ENCODE measurements around the gene NT5DC1.

DNA sequence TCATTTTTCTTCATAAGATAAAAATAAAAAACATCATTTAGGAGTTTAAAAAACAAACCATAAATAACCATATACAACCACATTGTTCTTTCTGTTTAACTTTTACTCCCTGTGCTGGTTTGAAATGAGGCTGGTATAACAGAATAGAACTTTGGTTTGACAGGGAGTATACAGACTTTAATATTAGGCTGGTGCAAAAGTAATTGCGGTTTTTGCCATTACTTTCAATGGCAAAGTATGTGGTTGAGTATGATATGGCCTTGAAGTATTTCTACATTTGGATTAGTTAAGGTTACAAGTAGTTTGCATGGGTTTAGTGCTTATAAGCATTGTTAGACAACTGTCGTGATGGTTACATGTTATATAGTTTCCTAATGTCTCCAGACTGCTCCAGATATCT, 54.2 kb downstream of the NT5DC1 start:
- TF ChIP-seq, protein P1, sequence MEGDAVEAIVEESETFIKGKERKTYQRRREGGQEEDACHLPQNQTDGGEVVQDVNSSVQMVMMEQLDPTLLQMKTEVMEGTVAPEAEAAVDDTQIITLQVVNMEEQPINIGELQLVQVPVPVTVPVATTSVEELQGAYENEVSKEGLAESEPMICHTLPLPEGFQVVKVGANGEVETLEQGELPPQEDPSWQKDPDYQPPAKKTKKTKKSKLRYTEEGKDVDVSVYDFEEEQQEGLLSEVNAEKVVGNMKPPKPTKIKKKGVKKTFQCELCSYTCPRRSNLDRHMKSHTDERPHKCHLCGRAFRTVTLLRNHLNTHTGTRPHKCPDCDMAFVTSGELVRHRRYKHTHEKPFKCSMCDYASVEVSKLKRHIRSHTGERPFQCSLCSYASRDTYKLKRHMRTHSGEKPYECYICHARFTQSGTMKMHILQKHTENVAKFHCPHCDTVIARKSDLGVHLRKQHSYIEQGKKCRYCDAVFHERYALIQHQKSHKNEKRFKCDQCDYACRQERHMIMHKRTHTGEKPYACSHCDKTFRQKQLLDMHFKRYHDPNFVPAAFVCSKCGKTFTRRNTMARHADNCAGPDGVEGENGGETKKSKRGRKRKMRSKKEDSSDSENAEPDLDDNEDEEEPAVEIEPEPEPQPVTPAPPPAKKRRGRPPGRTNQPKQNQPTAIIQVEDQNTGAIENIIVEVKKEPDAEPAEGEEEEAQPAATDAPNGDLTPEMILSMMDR (conservative IDR thresholded peaks at IDR 0.05; ENCODE audit: low read depth in 2 of 2) = no peak
- TF ChIP-seq, protein P2, sequence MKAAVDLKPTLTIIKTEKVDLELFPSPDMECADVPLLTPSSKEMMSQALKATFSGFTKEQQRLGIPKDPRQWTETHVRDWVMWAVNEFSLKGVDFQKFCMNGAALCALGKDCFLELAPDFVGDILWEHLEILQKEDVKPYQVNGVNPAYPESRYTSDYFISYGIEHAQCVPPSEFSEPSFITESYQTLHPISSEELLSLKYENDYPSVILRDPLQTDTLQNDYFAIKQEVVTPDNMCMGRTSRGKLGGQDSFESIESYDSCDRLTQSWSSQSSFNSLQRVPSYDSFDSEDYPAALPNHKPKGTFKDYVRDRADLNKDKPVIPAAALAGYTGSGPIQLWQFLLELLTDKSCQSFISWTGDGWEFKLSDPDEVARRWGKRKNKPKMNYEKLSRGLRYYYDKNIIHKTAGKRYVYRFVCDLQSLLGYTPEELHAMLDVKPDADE (IDR thresholded peaks at IDR 0.05) = no peak
- TF ChIP-seq, protein P3, sequence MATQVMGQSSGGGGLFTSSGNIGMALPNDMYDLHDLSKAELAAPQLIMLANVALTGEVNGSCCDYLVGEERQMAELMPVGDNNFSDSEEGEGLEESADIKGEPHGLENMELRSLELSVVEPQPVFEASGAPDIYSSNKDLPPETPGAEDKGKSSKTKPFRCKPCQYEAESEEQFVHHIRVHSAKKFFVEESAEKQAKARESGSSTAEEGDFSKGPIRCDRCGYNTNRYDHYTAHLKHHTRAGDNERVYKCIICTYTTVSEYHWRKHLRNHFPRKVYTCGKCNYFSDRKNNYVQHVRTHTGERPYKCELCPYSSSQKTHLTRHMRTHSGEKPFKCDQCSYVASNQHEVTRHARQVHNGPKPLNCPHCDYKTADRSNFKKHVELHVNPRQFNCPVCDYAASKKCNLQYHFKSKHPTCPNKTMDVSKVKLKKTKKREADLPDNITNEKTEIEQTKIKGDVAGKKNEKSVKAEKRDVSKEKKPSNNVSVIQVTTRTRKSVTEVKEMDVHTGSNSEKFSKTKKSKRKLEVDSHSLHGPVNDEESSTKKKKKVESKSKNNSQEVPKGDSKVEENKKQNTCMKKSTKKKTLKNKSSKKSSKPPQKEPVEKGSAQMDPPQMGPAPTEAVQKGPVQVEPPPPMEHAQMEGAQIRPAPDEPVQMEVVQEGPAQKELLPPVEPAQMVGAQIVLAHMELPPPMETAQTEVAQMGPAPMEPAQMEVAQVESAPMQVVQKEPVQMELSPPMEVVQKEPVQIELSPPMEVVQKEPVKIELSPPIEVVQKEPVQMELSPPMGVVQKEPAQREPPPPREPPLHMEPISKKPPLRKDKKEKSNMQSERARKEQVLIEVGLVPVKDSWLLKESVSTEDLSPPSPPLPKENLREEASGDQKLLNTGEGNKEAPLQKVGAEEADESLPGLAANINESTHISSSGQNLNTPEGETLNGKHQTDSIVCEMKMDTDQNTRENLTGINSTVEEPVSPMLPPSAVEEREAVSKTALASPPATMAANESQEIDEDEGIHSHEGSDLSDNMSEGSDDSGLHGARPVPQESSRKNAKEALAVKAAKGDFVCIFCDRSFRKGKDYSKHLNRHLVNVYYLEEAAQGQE (IDR thresholded peaks at IDR 0.05; ENCODE audit: unreplicated experiment) = no peak
- no peak for TF ChIP-seq EZH2phosphoT487 (IDR thresholded peaks at IDR 0.05; ENCODE audit: unreplicated experiment)
- no peak for TF ChIP-seq POLR2AphosphoS5 (IDR thresholded peaks at IDR 0.05; ENCODE audit: low read depth)
- no peak for TF ChIP-seq EZH2 (IDR thresholded peaks at IDR 0.05; ENCODE audit: low read depth, unreplicated experiment)

Measured in GM23338 (cell line).